Mammary epithelial cell (primary cell): ENCODE measurements around the gene SYNDIG1.

Source experiments
- EZH2 ChIP-seq: IDR thresholded peaks from 2 replicates; pipeline ENCODE4 v1.6.1; 2012; ENCODE audit warnings: low read length, inconsistent platforms, borderline replicate concordance
- TF ChIP-seq, protein P1 (sequence below), 2 donors: IDR thresholded peaks in 1 of 2; conservative IDR thresholded peaks in 1 of 2; 2 replicates each; pipeline ENCODE4 v1.5.1; 2011 to 2012; ENCODE audit warnings: inconsistent platforms in 2 of 2, low read length in 2 of 2, mild to moderate bottlenecking in 2 of 2, control low read depth in 1 of 2, low read depth in 1 of 2; ENCODE audit not compliant: insufficient read depth in 1 of 2; ENCODE audit errors: extremely low read depth in 1 of 2

DNA sequence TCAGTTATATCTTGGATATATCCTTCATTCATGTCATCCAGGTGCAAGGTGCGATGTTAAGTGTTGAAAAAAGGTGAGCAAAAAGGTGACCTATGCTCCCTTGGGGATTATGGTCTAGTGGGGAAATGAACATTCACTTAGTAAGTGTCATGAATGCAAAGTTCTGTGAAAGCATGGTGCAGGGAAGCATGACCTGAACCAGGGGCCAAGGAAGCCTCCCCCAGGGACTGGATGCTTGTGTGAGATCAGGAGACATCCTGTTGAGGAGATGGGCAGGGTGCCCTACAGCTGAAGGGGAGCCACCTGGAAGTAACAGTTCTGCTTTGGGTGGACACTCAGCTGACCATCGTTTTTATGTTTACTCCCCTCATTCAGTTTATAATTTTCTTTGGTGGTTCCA lies 179.5 kb downstream of the SYNDIG1 start:
- TF ChIP-seq, protein P1, sequence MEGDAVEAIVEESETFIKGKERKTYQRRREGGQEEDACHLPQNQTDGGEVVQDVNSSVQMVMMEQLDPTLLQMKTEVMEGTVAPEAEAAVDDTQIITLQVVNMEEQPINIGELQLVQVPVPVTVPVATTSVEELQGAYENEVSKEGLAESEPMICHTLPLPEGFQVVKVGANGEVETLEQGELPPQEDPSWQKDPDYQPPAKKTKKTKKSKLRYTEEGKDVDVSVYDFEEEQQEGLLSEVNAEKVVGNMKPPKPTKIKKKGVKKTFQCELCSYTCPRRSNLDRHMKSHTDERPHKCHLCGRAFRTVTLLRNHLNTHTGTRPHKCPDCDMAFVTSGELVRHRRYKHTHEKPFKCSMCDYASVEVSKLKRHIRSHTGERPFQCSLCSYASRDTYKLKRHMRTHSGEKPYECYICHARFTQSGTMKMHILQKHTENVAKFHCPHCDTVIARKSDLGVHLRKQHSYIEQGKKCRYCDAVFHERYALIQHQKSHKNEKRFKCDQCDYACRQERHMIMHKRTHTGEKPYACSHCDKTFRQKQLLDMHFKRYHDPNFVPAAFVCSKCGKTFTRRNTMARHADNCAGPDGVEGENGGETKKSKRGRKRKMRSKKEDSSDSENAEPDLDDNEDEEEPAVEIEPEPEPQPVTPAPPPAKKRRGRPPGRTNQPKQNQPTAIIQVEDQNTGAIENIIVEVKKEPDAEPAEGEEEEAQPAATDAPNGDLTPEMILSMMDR (conservative IDR thresholded peaks at IDR 0.05 in 1 of 2, IDR thresholded peaks at IDR 0.05 in 1 of 2; ENCODE audit: extremely low read depth in 1 of 2, insufficient read depth in 1 of 2, low read depth in 1 of 2, low read length in 2 of 2): no peak
- TF ChIP-seq EZH2: no peak
